Uterus (tissue), 2 donors: ENCODE data around the gene HOXC5.
A peak's percentile ranks its signal among the peaks of the same experiment; 100 is the strongest.

Experiments
- CTCF ChIP-seq, 4 experiments: fragments of 200-600 bp in 2 of 4; fragments of 450-650 bp in 2 of 4; sonication (generic) in 2 of 4; IDR thresholded peaks; one replicate each; pipeline ENCODE4 v1.5.1; 2016 to 2019; ENCODE audit warnings: antibody characterized with exemption in 4 of 4, mild to moderate bottlenecking in 2 of 4, moderate library complexity in 1 of 4
- POLR2A ChIP-seq, 2 donors: fragments of 450-650 bp; IDR thresholded peaks; one replicate each; pipeline ENCODE4 v1.6.1; 2016; ENCODE audit warnings: antibody characterized with exemption in 2 of 2, mild to moderate bottlenecking in 1 of 2, moderate library complexity in 1 of 2

GRCh38 chr12:53985994-53986685, 46.7 kb upstream of the HOXC5 start:
- TF ChIP-seq CTCF (IDR thresholded peaks at IDR 0.05) = peak in 1 of 4 experiments; percentile 3
- no peak for TF ChIP-seq POLR2A (IDR thresholded peaks at IDR 0.05)
